SHP77 treated with DMSO at 0.1 percent for 48 hours (cell line): ENCODE measurements around the gene SEPTIN10.
"Not testable (repeated sequence)": the region's sequence is repeated elsewhere in the genome, so short reads cannot be mapped to it uniquely, and the experiment has no call there.

ENCODE experiments used
- DNase-seq: peaks from one replicate; lab custom pipeline; 2025; lab: John Stamatoyannopoulos, UW

The SEPTIN10 gene

DNA sequence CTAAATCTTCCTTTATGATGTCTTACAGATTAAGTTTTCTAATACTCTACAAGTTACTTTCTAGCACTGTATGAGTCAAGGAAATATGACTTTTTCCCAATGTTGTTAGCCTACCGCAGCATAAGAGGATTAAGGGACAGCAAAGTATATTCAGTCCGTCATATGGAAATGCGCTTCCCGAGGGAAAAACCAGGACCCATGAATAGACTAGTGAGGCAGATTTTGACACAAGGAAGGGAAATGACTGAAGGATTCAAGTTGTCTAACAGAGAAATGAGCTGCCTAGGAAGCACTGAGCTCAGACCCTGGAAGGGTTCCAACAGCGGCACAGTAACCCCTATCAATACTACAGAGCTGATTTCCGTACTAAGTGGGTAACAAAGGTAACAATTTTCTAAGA, 12.0 kb downstream of the SEPTIN10 start:
- no peak for DNase-seq

DNA sequence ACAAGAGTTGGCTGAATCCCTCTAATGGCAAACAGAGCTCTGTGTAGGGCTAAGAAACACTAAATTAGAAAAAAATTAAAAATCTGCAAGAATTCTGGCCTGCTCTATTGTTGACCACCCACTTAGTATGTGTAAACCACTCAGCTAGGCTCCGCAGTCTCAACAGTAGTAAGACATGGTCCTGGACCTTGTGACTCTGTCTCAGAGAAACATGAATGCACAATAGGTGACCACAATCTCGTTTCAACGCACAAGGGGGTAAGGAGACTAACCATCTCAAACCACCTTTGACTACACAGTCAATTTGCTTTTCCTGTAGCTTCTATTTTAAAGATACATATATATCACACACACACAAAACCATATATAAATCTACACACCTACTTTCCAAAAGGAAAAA, 16.5 kb downstream of the SEPTIN10 start:
- DNase-seq, result no peak

GRCh38 chr2:109595644-109596043, 18.1 kb downstream of the SEPTIN10 start:
- no peak for DNase-seq

GRCh38 chr2:109594246-109594885, 19.4 kb downstream of the SEPTIN10 start:
- DNase-seq, result no peak

GRCh38 chr2:109592905-109593304, 20.9 kb downstream of the SEPTIN10 start:
- DNase-seq, result no peak

GRCh38 chr2:109591206-109591605, 22.6 kb downstream of the SEPTIN10 start:
- DNase-seq, result no peak

- no peak for DNase-seq
Measured at GRCh38 chr2:109586687-109587086, 27.1 kb downstream of the SEPTIN10 start.

DNA sequence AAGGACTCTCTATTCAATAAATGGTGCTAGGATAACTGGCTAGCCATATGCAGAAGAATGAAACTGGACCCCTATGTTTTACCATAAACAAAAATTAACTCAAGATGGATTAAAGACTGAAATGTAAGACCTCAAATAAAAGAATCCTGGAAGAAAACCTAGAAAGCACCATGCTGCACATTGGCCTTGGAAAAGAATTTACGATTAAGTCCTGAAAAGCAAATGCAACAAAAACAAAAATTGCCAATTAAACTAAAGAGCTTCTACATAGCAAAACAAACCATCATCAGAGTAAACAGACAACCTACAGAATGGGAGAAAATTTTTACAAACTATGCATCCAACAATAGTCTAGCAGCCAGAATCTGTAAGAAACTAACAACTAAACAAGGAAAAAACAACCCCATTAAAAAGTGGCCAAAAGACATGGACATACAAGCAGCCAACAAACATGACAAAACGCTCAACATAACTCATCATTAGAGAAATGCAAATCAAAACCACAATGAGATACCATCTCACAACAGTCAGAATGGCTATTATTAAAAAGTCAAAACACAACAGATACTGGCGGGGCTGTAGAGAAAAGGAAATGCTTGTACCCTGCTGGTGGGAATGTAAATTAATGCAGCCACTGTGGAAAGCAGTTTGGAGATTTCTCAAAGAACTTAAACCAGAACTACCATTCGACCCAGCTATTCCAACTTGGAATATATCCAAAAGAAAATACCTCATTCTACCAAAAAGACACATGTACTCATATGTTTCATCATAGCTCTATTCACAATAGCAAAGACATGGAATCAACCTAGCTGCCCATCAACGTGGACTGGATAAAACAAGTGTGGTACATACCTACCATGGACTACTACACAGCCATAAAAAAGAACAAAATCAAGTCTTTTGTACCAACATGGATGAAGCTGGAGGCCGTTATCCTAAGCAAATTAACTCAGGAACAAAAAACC, 30.6 kb downstream of the SEPTIN10 start:
- no peak for DNase-seq

DNA sequence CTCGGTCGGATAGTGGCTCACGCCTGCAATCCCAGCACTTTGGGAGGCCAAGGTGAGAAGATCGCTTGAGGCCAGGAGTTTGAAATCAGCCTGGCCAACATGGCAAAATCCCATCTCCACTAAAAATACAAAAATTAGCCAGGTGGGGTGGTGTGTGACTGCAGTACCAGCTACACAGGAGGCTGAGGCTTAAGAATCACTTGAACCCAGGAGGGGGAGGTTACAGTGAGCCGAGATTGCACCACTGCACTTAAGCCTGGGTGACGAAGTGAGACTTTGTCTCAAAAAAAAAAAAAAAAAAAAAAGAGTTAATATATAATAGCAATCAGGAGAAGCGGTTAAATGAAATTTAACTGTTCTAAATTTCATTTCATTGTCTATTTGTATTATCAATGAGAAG, 36.1 kb downstream of the SEPTIN10 start:
- not testable (repeated sequence) for DNase-seq

GRCh38 chr2:109575373-109575772, 38.4 kb downstream of the SEPTIN10 start:
- DNase-seq, result no peak

DNA sequence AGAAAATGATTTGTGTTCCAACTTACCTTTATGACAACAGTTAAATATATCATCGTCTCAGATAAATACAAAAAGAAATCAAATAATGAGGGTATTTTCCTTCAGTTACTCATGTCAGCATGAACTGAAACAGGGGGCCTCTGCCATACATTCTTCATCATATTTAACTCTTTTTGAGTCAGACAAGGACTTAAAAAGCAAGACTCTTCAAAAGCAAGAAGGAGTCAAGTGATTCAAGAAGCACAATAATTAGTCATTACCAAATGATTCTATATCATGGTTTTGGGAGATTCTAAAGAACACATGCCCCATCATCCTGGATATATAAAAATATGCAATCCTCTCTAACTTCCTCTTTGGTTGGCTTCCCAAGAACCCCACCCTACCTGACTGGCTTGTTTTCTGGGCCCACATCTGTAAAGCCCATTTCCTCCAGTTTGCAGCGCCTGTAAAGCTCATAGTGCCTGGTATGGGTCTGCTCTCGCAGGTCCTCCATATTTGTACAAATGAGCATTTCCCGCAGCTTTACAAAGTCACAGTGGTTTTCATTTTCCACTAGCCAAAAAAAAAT, 49.7 kb downstream of the SEPTIN10 start:
- DNase-seq, result no peak

DNA sequence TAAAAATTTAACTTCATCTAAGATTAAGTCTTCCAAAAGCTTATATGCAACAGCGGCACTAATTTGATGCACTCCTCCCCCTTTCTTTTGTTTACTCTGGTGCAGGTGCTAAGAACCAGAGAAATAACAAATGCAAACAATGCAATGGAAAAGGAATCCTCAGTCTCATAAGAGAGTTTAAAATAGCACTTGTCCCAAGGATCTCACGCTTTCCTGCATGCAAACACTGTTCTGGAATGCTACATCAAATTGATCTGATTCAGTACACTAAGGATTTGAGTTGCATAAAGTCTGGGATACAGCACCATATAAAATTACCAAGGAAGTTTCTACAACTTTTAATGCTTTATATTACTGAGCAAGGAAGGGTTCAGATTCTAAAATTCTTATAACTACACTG, 50.5 kb downstream of the SEPTIN10 start:
- no peak for DNase-seq

DNA sequence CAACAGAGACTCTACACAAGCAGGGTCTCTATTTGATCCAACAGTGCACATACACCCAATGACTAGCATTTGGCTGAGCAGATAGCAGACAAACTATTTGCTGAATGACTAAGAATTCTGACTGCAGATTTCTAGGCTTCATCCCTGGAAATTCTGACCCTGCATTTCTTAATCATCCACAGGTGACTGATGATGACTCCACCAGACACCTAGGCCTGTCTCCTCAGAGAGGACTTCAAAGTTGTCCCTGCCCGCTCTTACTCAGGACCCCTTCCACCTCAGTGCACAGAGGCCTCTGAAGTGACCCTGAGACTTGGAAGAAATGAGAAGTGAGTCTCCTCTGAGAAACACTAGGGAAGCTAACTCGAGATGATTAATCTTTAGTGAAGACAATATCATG, 51.3 kb downstream of the SEPTIN10 start:
- no peak for DNase-seq

DNA sequence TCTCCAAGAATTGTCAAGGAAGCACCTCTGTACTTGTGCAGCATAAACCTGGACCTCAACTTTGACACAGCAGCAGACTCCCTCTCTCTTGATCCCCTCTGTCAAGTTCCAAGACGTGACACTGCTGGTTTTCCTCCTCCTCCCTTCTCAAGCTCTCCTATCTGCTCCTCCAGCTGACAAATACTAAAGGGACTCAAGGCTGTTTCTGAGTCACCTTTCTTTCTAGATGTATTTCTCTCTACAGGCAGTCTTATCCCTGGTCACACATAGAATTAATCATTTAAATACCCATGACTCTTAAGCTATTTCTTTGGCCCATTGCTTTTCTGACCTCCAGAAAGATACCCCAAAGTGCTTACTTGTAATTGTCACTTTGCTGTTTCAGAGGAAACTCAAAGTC, 53.5 kb downstream of the SEPTIN10 start:
- DNase-seq, result no peak

DNA sequence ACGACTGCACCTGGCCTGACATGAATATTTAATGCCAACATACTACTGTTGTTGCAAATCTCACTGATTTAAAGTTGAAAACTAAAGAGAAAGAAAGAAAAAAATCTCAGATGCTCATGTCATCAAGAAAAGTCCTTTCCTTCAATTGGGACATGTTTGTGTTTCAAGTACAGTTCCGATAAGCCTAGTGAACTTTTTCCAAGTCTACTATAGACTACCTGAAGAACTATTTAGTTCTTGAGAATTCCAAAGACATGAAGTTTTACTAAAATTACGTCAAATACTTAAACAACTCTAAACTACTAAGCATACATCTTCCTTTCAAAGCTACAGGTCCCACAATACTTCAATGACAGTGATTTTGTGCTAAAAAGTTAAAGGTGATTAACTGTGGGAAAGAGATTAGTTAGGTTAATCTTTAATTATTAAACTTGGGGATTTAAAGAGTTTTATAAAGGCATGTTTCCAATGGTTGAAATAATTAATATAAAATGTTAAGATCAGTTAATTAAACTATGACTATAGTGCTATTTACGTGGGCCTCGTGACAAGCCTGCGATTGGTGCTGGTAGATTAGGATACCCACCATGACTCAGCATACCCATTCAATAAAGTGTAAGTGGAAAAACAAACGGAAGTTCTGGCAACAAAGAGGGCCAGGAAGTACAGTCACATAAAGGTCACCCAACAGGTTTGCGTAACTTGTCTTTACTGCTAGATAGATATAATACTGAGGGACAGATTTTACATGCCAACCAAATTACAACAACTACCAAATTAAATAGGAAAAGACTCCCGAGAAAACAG, 55.5 kb downstream of the SEPTIN10 start:
- DNase-seq, result no peak

GRCh38 chr2:109557309-109557708, 56.5 kb downstream of the SEPTIN10 start:
- no peak for DNase-seq

DNA sequence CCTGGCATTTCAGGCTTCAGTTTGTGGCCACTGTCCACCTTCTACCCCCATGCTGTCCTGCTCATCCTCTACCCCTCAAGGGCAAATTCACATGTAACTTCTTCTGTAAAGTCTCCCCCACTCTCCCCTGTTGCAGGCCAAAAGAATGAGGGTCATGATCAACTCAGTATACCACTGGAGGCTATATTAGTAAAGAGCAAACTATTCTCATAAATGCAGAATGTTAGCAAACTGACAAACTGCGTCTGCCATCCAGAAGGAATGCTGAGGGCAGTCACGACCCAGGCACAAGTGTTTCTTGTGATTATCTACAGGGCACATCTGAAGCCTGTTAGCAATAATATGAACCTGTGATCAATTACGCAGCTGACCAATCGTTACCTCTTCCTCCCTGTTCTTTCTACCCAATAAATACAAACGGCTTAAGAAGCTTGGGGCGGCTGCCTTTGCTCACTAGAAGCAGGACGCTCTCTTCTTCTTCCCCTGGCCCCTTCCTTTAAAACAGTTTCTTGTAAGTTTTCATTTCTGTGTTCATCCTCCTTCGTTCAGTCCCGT, 58.3 kb downstream of the SEPTIN10 start:
- DNase-seq, result no peak

- DNase-seq, result no peak
Measured at GRCh38 chr2:109554758-109555157, 59.0 kb downstream of the SEPTIN10 start.

GRCh38 chr2:109549016-109549590, 64.7 kb downstream of the SEPTIN10 start:
- DNase-seq, result no peak

- DNase-seq, result no peak
Measured at GRCh38 chr2:109547280-109547679, 66.5 kb downstream of the SEPTIN10 start.
